ENCODE results near the gene DHRS9.

Gene DHRS9

DNA sequence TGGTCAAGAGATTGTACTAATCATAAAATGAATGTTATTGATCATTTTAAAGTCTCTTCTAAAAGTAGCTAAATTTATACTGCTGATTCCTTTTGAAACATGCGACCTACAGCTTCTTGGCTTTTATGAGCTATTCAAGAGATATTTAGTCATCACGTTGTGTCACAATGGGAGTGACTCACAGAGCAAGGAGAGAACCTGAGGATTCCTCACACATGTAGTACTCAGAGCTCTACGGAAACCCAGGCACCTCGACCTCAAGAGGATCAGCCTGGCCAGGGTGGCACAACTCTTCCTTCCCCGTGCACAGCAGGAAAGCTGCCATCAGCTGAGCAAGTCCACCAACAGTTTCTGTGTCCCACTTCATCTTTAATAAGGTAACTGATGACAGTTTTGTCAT is at the start of gene DHRS9:
TSS of gene DHRS9 (plus strand) at position 223 of the 400 bp plus-strand sequence. CDS start 12,019 bp downstream, outside the sequence.
- DNase-seq (ENCODE audit: insufficient read length, low spot score) (no peak), FAIRE-seq (no peak)

DNA sequence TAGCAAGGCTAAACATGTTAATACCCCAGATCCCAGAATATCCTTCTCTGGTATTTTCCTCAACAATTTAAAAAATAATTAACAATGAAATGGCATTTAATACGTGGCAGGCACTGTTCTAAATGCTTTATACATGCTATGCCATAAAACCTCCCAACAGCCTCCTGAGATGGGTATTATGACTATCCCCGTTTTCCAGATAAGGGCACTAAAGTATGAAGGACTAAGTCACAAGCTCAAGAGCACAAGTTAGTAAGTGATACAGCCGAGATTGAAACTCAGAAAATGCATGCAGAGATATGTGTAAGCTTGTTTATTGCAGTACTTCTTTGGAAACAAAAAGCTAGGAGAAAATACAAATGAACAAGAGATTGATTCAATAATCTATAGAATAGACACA is 46.2 kb upstream of the DHRS9 start:
- FAIRE-seq (no peak), DNase-seq (ENCODE audit: insufficient read length, low spot score) (no peak)
- TF ChIP-seq, protein P1, sequence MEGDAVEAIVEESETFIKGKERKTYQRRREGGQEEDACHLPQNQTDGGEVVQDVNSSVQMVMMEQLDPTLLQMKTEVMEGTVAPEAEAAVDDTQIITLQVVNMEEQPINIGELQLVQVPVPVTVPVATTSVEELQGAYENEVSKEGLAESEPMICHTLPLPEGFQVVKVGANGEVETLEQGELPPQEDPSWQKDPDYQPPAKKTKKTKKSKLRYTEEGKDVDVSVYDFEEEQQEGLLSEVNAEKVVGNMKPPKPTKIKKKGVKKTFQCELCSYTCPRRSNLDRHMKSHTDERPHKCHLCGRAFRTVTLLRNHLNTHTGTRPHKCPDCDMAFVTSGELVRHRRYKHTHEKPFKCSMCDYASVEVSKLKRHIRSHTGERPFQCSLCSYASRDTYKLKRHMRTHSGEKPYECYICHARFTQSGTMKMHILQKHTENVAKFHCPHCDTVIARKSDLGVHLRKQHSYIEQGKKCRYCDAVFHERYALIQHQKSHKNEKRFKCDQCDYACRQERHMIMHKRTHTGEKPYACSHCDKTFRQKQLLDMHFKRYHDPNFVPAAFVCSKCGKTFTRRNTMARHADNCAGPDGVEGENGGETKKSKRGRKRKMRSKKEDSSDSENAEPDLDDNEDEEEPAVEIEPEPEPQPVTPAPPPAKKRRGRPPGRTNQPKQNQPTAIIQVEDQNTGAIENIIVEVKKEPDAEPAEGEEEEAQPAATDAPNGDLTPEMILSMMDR (IDR thresholded peaks at IDR 0.05; ENCODE audit: insufficient read depth, missing control alignments): no peak

More for the DNA sequence above, at the start of gene DHRS9:
- TF ChIP-seq, protein P1 (IDR thresholded peaks at IDR 0.05; ENCODE audit: insufficient read depth, missing control alignments): no peak

DNA sequence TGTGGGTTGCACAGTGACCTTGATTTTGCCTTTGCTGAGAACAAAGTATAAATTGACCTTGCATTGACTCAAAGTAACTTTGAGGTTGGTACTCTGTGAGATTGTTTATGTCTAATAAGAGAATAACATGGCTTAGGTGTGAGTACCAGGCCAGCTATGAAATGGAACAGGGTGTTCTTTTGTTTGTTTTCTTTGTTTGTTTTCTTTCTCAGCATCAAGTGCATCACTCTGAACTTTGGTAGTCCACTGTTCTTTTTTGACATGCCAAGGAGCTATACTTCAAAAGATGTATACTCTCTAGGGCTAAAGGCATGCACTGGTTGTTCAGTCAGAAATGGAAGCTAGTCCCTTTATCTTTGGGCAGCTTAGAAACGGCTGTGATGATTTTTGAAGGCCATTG is 43.3 kb upstream of the DHRS9 start:
- FAIRE-seq (no peak), DNase-seq (ENCODE audit: insufficient read length, low spot score) (no peak)
- TF ChIP-seq, protein P1 (IDR thresholded peaks at IDR 0.05; ENCODE audit: insufficient read depth, missing control alignments): no peak

DNA sequence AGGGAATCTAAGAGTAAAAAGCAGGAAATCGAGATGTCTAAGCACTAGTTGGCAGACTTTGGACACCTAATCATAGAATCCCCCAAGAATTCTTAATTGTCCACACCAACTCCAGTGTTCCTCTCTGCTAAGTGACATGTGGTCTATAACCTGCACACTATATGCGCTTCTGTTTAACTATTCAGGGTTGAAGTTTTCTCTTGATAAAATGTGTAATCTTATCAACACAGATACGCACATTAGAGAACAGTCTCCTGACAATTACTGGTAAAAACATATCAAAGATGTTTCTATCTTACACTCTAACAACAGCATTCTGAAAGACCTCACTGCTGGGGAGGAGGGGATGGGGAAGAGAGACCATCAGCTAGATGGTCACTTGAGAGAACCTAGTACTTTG is 42.1 kb upstream of the DHRS9 start:
- TF ChIP-seq, protein P1 (IDR thresholded peaks at IDR 0.05; ENCODE audit: insufficient read depth, missing control alignments): no peak
- FAIRE-seq: no peak
- no peak for DNase-seq (ENCODE audit: insufficient read length, low spot score)

DNA sequence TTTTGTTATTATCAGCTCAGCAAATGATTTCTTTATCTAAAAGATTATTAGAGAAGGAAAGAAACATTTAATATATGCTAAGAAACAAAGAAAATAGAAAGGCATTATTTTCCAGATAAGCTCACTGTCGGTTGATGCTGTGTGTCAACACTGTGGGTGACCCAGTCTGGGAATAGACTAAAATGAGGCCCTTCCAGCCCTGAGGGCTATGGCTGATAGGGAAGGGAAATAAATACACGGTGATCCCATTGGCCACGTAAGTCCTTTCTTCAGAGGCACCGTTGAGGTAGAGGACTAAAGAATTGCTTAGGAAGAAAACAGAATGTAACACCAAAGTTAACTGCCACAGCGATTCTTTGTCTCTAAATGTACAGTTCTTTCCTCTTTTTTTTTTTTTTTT is 40.0 kb upstream of the DHRS9 start:
- TF ChIP-seq, protein P1 (IDR thresholded peaks at IDR 0.05; ENCODE audit: insufficient read depth, missing control alignments): no peak
- FAIRE-seq (no peak), DNase-seq (ENCODE audit: insufficient read length, low spot score) (no peak)

DNA sequence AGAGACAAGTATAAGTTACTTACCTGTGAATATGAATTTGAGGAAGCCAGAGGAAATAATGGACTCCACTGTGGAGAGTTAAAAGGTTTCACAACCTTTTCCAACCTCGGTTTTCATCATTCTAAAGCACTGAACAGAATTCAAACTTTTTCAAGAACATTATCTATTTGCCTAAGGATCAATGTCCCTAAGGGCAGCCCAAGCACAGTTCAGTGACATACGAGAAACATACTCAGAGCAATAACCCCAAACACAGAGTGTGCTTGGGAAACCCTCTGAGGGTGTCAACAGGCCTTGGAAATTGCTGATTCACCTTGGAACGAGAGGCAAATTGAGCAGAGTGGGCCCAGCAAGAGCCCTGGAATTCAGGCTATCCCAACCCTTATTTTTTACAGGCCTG is 38.2 kb upstream of the DHRS9 start, which contains the start of gene ABCB11:
TSS of gene ABCB11 (minus strand) at position 123 of the 400 bp plus-strand sequence. CDS start 13,199 bp downstream, outside the sequence.
- DNase-seq (ENCODE audit: insufficient read length, low spot score) (no peak), FAIRE-seq (no peak)
- TF ChIP-seq, protein P1 (IDR thresholded peaks at IDR 0.05; ENCODE audit: insufficient read depth, missing control alignments): no peak

DNA sequence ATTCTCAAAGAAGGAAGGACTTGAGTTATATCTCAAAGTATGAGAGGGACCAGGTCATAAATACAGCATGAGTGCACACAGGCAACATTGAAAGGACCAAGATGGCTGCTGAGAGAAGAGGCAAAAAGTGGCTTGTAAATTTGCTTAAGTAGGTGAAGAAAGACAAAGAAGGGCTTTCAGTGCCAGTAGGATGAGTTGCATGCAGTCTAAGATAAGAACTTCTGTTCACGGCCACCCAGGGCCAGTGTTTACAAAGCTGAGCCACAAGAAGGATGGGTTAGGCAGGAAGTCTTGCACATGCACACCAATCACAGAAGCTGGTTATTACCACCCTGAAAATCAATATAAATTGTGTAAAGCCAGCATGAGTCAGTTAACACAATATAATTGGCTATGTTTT is 35.1 kb upstream of the DHRS9 start:
- TF ChIP-seq, protein P1 (IDR thresholded peaks at IDR 0.05; ENCODE audit: insufficient read depth, missing control alignments): no peak
- DNase-seq (ENCODE audit: insufficient read length, low spot score) (no peak), FAIRE-seq (no peak)

Data from D721Med (cell line).